T-helper 2 cell treated with Interferon-gamma antibody and Interleukin-4, amounts not matched to agents 5 μg/mL and 100 μg/mL, for 36 hours (primary cell): ENCODE measurements around the gene NEIL3.

Experiments
- DNase-seq: peaks from one replicate; pipeline ENCODE4 v3.0.0; 2021; ENCODE audit warnings: low spot score
- H3K27ac Mint-ChIP-seq: one replicate; pipeline ENCODE4 v1.8.0; 2021; ENCODE audit warnings: mild to moderate bottlenecking, mixed read lengths
- H3K27me3 Mint-ChIP-seq: one replicate; pipeline ENCODE4 v1.8.0; 2021; ENCODE audit warnings: low read depth, mixed read lengths
- H3K36me3 Mint-ChIP-seq: one replicate; pipeline ENCODE4 v1.8.0; 2021; ENCODE audit warnings: low read depth, mixed read lengths
- H3K4me1 Mint-ChIP-seq: one replicate; pipeline ENCODE4 v1.8.0; 2021; ENCODE audit warnings: low read depth, mixed read lengths
- H3K4me3 Mint-ChIP-seq: one replicate; pipeline ENCODE4 v1.8.0; 2022; ENCODE audit warnings: mild to moderate bottlenecking, moderate library complexity, mixed read lengths
- H3K9me3 Mint-ChIP-seq: one replicate; pipeline ENCODE4 v1.8.0; 2021; ENCODE audit warnings: mixed read lengths

Gene NEIL3

GRCh38 chr4:177393236-177393635, 83.6 kb downstream of the NEIL3 start:
- Mint-ChIP-seq H3K4me3 (peak overlapping the region; percentile 30), H3K4me1 (peaks cover 26% of the 10 kb centered on the region), H3K36me3 (no peaks in the 10 kb centered on the region), H3K9me3 (peaks cover 3% of the 10 kb centered on the region), H3K27me3 (peaks cover 33% of the 10 kb centered on the region), H3K27ac (peak overlapping the region; percentile 8)
- DNase-seq, result no peak

- DNase-seq, result no peak
- H3K4me3 Mint-ChIP-seq, result no peak overlapping the region
- peaks cover 9% of the 10 kb centered on the region for H3K9me3 Mint-ChIP-seq
- H3K36me3 Mint-ChIP-seq, result peaks cover 6% of the 10 kb centered on the region
- no peak overlapping the region for H3K27ac Mint-ChIP-seq
- H3K4me1 Mint-ChIP-seq, result peaks cover 37% of the 10 kb centered on the region
- peaks cover 22% of the 10 kb centered on the region for H3K27me3 Mint-ChIP-seq
These were observed 86.7 kb downstream of the NEIL3 start for GRCh38 chr4:177396352-177396751.

DNA sequence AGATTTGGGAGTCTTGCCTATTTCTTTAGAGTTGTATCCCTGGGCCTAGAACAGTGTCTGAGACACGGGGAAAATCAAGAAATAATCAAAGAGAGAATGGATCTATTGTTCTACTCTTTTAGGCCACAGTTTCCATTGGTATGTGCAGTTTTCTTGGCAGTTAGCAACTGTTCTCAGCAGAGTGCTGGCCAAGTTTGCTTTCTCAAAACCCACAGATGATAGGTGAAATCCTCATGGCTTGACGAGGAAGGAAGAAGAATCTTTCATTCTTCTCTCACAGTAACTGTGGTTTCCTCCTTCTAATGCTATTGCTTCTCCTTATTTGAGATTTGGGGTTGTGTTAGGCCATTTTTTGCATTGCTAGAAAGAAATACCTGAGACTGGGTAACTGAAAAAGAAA, 90.4 kb downstream of the NEIL3 start:
- peaks cover 8% of the 10 kb centered on the region for H3K36me3 Mint-ChIP-seq
- no peak for DNase-seq
- H3K4me3 Mint-ChIP-seq, result peak overlapping the region; percentile 66
- peak overlapping the region; percentile 73 for H3K27ac Mint-ChIP-seq
- H3K27me3 Mint-ChIP-seq, result peaks cover 27% of the 10 kb centered on the region
- H3K4me1 Mint-ChIP-seq, result peaks cover 37% of the 10 kb centered on the region
- peaks cover 9% of the 10 kb centered on the region for H3K9me3 Mint-ChIP-seq

- H3K4me3 Mint-ChIP-seq, result peak overlapping the region; percentile 67
- H3K4me1 Mint-ChIP-seq, result peaks cover 34% of the 10 kb centered on the region
- peaks cover 8% of the 10 kb centered on the region for H3K36me3 Mint-ChIP-seq
- H3K9me3 Mint-ChIP-seq, result peaks cover 9% of the 10 kb centered on the region
- peaks cover 24% of the 10 kb centered on the region for H3K27me3 Mint-ChIP-seq
- DNase-seq, result no peak
- H3K27ac Mint-ChIP-seq, result peak overlapping the region; percentile 53
These were observed 92.1 kb downstream of the NEIL3 start for GRCh38 chr4:177401658-177402273.

DNA sequence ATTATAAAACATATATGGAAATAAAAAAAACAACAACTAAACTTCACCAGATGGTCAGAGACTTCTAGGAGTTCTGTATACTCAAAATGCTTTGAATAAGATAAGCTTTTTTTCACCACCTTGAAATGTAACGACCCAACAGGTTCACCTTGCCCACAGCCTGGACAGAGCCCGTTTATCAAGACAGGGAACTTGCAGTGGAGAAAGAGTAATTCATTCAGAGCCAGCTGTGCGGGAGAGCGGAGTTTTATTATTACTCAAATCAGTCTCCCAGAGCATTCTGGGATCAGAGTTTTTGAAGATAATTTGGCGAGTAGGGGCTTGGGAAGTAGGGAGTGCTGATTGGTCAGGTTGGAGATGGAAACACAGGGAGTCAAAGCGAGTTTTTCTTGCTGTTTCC, 94.1 kb downstream of the NEIL3 start:
- peaks cover 8% of the 10 kb centered on the region for H3K36me3 Mint-ChIP-seq
- no peak overlapping the region for H3K4me3 Mint-ChIP-seq
- H3K4me1 Mint-ChIP-seq, result peaks cover 32% of the 10 kb centered on the region
- peaks cover 20% of the 10 kb centered on the region for H3K27me3 Mint-ChIP-seq
- H3K27ac Mint-ChIP-seq, result no peak overlapping the region
- peaks cover 3% of the 10 kb centered on the region for H3K9me3 Mint-ChIP-seq
- DNase-seq, result no peak

DNA sequence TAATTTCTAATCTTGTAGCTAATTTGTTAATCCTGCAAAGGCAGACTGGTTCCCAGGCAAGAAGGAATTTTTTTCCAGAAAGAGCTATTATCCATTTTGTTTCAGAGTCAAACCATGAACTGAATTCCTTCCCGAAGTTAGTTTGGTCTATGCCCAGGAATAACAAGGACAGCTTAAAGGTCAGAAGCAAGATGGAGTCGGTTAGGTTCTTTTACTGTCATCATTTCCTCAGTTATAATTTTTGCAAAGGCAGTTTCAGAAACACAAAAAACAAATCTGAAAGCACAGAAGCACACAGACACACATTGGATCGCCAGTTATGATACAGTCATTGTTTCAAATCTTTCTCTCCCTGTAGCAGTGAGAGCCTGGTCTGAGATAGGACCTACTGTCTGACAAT, 94.7 kb downstream of the NEIL3 start:
- H3K9me3 Mint-ChIP-seq, result peaks cover 3% of the 10 kb centered on the region
- no peak overlapping the region for H3K27ac Mint-ChIP-seq
- H3K36me3 Mint-ChIP-seq, result peaks cover 8% of the 10 kb centered on the region
- H3K4me3 Mint-ChIP-seq, result no peak overlapping the region
- H3K27me3 Mint-ChIP-seq, result peaks cover 20% of the 10 kb centered on the region
- peaks cover 32% of the 10 kb centered on the region for H3K4me1 Mint-ChIP-seq
- no peak for DNase-seq

DNA sequence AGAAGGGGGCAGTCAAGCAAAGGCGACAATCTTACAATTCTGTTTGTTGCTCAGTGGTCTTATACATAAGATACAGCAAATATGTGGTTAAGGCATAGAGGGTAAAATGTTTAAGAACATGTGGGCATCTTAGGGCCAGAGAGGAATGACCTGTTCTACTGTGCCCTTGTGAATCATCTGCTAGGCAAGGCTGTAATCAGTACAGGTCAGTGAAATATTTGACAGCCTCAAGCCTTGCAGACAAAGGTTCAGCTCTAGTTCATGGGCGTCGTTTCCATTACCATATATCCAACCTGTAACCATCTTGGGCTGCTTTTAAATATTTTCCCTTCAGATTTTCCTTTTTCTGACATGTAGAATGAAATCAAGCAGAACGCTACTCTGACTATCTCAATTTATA, 95.3 kb downstream of the NEIL3 start:
- Mint-ChIP-seq H3K27ac (no peak overlapping the region), H3K4me3 (no peak overlapping the region), H3K4me1 (peaks cover 29% of the 10 kb centered on the region), H3K27me3 (peaks cover 20% of the 10 kb centered on the region), H3K36me3 (peaks cover 8% of the 10 kb centered on the region), H3K9me3 (peaks cover 3% of the 10 kb centered on the region)
- DNase-seq, result no peak

DNA sequence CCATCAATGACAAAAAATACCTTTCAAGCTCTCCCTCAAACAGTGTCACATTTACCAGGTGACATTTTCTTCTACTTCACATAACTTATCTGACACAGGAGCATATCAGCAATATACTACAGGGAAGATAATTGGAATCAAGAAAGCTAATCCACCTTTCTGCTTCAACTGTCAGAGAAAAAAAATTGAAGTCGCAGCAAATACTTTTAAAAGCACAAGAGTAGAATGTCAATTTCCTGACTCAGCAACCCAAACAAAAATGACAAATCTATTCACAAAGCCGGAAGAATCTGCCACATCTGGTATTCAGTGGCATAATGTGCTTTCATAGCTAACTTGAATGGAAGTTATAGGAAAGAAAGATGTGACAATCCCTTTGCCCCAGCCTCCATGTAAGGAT, 95.8 kb downstream of the NEIL3 start:
- Mint-ChIP-seq H3K27me3 (peaks cover 20% of the 10 kb centered on the region), H3K36me3 (peaks cover 3% of the 10 kb centered on the region), H3K4me1 (peaks cover 24% of the 10 kb centered on the region)

DNA sequence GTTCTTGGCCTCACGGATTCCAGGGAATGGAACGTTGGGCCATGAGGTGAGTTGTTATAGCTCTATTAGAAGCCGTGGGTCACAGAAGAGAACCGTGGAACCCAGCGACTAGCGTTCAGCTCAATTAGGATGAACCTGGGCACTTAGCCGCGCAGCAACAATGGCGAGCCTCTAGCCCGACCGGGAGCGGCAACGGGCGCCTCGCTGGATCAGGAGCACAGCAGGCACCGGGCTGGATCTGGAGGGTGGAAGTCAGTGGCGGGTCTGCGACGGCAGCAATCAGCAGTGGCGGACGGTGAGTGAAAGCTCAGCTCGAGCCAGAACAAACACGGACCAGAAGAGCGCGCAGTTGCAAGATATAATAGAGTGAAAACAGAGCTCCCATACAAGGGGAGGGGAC, 98.3 kb downstream of the NEIL3 start:
- H3K9me3 Mint-ChIP-seq, result no peaks in the 10 kb centered on the region
- H3K36me3 Mint-ChIP-seq, result no peaks in the 10 kb centered on the region
- peaks cover 20% of the 10 kb centered on the region for H3K27me3 Mint-ChIP-seq
- peaks cover 7% of the 10 kb centered on the region for H3K4me1 Mint-ChIP-seq
- no peak overlapping the region for H3K27ac Mint-ChIP-seq
- no peak for DNase-seq
- no peak overlapping the region for H3K4me3 Mint-ChIP-seq

More for the DNA sequence above, 95.8 kb downstream of the NEIL3 start:
- H3K27ac Mint-ChIP-seq, result no peak overlapping the region
- H3K9me3 Mint-ChIP-seq, result no peaks in the 10 kb centered on the region
- no peak for DNase-seq
- H3K4me3 Mint-ChIP-seq, result no peak overlapping the region

- Mint-ChIP-seq H3K36me3 (no peaks in the 10 kb centered on the region), H3K27me3 (peaks cover 8% of the 10 kb centered on the region), H3K9me3 (no peaks in the 10 kb centered on the region), H3K4me3 (no peak overlapping the region), H3K4me1 (peaks cover 3% of the 10 kb centered on the region), H3K27ac (no peak overlapping the region)
- no peak for DNase-seq
These were observed 100.9 kb downstream of the NEIL3 start for GRCh38 chr4:177410566-177410965.

- H3K9me3 Mint-ChIP-seq, result no peaks in the 10 kb centered on the region
- peaks cover 13% of the 10 kb centered on the region for H3K27me3 Mint-ChIP-seq
- H3K27ac Mint-ChIP-seq, result no peak overlapping the region
- peaks cover 3% of the 10 kb centered on the region for H3K4me1 Mint-ChIP-seq
- DNase-seq, result no peak
- no peaks in the 10 kb centered on the region for H3K36me3 Mint-ChIP-seq
- H3K4me3 Mint-ChIP-seq, result no peak overlapping the region
These were observed 102.3 kb downstream of the NEIL3 start for GRCh38 chr4:177411996-177412395.
